Stomach (tissue), 4 donors: ENCODE measurements around the gene SPEN.

Experiments used
- POLR2A ChIP-seq, 4 donors: fragments of 450-650 bp; IDR thresholded peaks; one replicate each; pipeline ENCODE4 v1.6.1; 2016; ENCODE audit warnings: antibody characterized with exemption in 4 of 4, control low read depth in 2 of 4, mild to moderate bottlenecking in 1 of 4, moderate library complexity in 1 of 4
- TF ChIP-seq, protein P1 (sequence below), 7 experiments: fragments of 450-650 bp in 4 of 7; fragments of 200-600 bp in 3 of 7; sonication (generic) in 3 of 7; IDR thresholded peaks; one replicate each; pipeline ENCODE4 v1.5.1; 2016 to 2019; ENCODE audit warnings: antibody characterized with exemption in 7 of 7, control low read depth in 2 of 7, mild to moderate bottlenecking in 1 of 7

DNA sequence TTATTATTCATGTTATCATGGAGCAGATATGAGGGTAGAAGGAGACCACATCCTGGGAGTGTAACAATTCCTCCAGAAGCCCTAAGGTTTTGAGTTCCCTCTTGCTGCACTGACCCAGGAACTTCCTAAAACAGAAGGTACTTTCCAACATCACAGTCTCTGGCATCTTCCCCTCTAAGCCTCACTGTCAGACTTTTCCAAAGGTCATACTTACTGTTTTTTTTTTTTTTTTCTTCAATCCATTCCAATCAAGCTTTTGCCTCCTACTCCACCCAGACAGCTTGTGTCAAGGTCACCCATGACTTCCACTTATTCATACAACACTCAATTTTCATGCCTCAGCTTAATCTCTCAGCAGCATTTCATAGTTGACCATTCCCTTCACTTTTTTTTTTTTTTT is 21.7 kb upstream of the SPEN start:
- TF ChIP-seq, protein P1, sequence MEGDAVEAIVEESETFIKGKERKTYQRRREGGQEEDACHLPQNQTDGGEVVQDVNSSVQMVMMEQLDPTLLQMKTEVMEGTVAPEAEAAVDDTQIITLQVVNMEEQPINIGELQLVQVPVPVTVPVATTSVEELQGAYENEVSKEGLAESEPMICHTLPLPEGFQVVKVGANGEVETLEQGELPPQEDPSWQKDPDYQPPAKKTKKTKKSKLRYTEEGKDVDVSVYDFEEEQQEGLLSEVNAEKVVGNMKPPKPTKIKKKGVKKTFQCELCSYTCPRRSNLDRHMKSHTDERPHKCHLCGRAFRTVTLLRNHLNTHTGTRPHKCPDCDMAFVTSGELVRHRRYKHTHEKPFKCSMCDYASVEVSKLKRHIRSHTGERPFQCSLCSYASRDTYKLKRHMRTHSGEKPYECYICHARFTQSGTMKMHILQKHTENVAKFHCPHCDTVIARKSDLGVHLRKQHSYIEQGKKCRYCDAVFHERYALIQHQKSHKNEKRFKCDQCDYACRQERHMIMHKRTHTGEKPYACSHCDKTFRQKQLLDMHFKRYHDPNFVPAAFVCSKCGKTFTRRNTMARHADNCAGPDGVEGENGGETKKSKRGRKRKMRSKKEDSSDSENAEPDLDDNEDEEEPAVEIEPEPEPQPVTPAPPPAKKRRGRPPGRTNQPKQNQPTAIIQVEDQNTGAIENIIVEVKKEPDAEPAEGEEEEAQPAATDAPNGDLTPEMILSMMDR (IDR thresholded peaks at IDR 0.05), result no peak
- TF ChIP-seq POLR2A (IDR thresholded peaks at IDR 0.05), result no peak
